K562 (cell line): ENCODE data around the gene PFKFB2. TPM values are rescaled to one million over a fixed set of nuclear protein-coding genes. Genes with fewer than 3 reads are reported as not detected.
A peak's percentile ranks its signal among the peaks of the same experiment; 100 is the strongest.

Source experiments
- BCOR ChIP-seq: fragments of 450-650 bp; IDR thresholded peaks from 2 replicates; pipeline ENCODE4 v1.6.1; 2016
- EP300 ChIP-seq: IDR thresholded peaks from 2 replicates; pipeline ENCODE4 v1.6.1; 2012; ENCODE audit warnings: low read length, improper control_type of control experiment
- HDAC3 ChIP-seq: fragments of 450-650 bp; IDR thresholded peaks from 2 replicates; pipeline ENCODE4 v1.6.1; 2018; ENCODE audit warnings: borderline replicate concordance, mild to moderate bottlenecking, moderate library complexity; ENCODE audit not compliant: partially characterized antibody
- LEF1 ChIP-seq: fragments of 450-650 bp; IDR thresholded peaks from 2 replicates; pipeline ENCODE4 v1.6.1; 2016; ENCODE audit warnings: mild to moderate bottlenecking
- NFE2L1 ChIP-seq: fragments of 450-650 bp; IDR thresholded peaks from 2 replicates; pipeline ENCODE4 v1.6.1; 2016; ENCODE audit warnings: missing genetic modification characterization, low read depth, mild to moderate bottlenecking, missing compliant biosample characterization, moderate library complexity, borderline replicate concordance
- SLC30A9 ChIP-seq: fragments of 250-450 bp; sonication (Bioruptor Pico); IDR thresholded peaks from 2 replicates; pipeline ENCODE4 v1.8.0; 2022; ENCODE audit warnings: mild to moderate bottlenecking, moderate library complexity
- SRSF7 ChIP-seq: fragments of 200-400 bp; formaldehyde crosslinking; optimal IDR thresholded peaks from 2 replicates; pipeline ENCODE3; 2017; ENCODE audit warnings: mild to moderate bottlenecking, low read depth, low read length
- STAT5A ChIP-seq: IDR thresholded peaks from 2 replicates; pipeline ENCODE4 v1.6.1; 2012; ENCODE audit warnings: low read length, inconsistent platforms, borderline replicate concordance
- TBP ChIP-seq: optimal IDR thresholded peaks from 2 replicates; pipeline ENCODE3; 2011; ENCODE audit warnings: low read depth, low read length, improper control_type of control experiment
- TFAP4 ChIP-seq: sonication (generic); formaldehyde crosslinking; IDR thresholded peaks from 2 replicates; pipeline ENCODE4 v1.8.0; 2022; ENCODE audit warnings: missing genetic modification reagents, mild to moderate bottlenecking, moderate library complexity, borderline replicate concordance
- TRIM28 ChIP-seq: fragments of 450-650 bp; IDR thresholded peaks from 2 replicates; pipeline ENCODE4 v1.6.1; 2017
- ZBTB12 ChIP-seq: fragments of 250-450 bp; sonication (Bioruptor Pico); IDR thresholded peaks from 2 replicates; pipeline ENCODE4 v1.4.0; 2020
- ZHX1 ChIP-seq: fragments of 150-350 bp; conservative IDR thresholded peaks from 2 replicates; pipeline ENCODE4 v1.6.1; 2014; ENCODE audit warnings: low read length
- ZNF23 ChIP-seq: fragments of 250-450 bp; sonication (Bioruptor Pico); IDR thresholded peaks from 2 replicates; pipeline ENCODE4 v1.4.0; 2020; ENCODE audit warnings: mild to moderate bottlenecking
- ZNF507 ChIP-seq: conservative IDR thresholded peaks from 2 replicates; pipeline ENCODE4 v1.6.1; 2017; ENCODE audit warnings: missing genetic modification characterization, missing compliant biosample characterization
- ZNF592 ChIP-seq: fragments of 450-650 bp; IDR thresholded peaks from 2 replicates; pipeline ENCODE4 v1.6.1; 2017; ENCODE audit warnings: antibody characterized with exemption, mild to moderate bottlenecking
- ZNF707 ChIP-seq: fragments of 250-450 bp; sonication (Bioruptor Pico); conservative IDR thresholded peaks from 2 replicates; pipeline ENCODE4 v1.8.0; 2022; ENCODE audit warnings: inconsistent platforms, mild to moderate bottlenecking, moderate library complexity
- polyA plus RNA-seq, 8 experiments: library from polyadenylated mRNA; depleted of rRNA in 4 of 8; stranded (reverse) in 5 of 8; unstranded in 3 of 8; fragments of >200 nt; fragmentation: Nextera tagmentation in 2 of 8; fragmentation: Illumina TruSeq in 1 of 8; extraction: Ambion mirVana in 2 of 8; extraction: Trizol in 1 of 8; gene quantifications; 2 replicates each; pipeline versions ENCODE4 v1.2.1 to v1.2.3, GENCODE V29; 2011 to 2014; ENCODE audit warnings: inconsistent platforms in 1 of 8, missing spikeins in 1 of 8
- total RNA-seq, 7 experiments: library from RNA; depleted of rRNA in 6 of 7; stranded (reverse); fragments of >200 nt in 6 of 7; fragmentation: Illumina TruSeq in 2 of 7; extraction: Trizol in 2 of 7; gene quantifications; 2 replicates each; pipeline versions ENCODE4 v1.2.1 to v1.2.3, GENCODE V29; 2011 to 2021; ENCODE audit warnings: low replicate concordance in 1 of 7

The PFKFB2 gene
- total and polyA plus RNA-seq, 9 of the 15 experiments (the other 6 are each of a cell fraction or from before 2014, with no cell fraction given), result 6.9 to 26.0 (median 16.4) TPM

GRCh38 chr1:207024202-207025145, 28.6 kb upstream of the PFKFB2 start (continued):
- TF ChIP-seq NFE2L1 (tag), result peak; percentile 62
- TF ChIP-seq STAT5A, result peak; percentile 97
- peak; percentile 92 for TF ChIP-seq ZNF23 (CRISPR knock-in tag)
- TF ChIP-seq HDAC3, result peak; percentile 99
- TF ChIP-seq SRSF7, result no peak
- peak; percentile 100 for TF ChIP-seq ZNF592
- TF ChIP-seq BCOR, result peak; percentile 97
- no peak for TF ChIP-seq ZNF507 (tag)
- TF ChIP-seq ZNF707 (CRISPR knock-in tag), result peak; percentile 85
- TF ChIP-seq EP300, result peak; percentile 100
- TF ChIP-seq ZHX1, result 0 out of 2 replicates have a peak, but pooled peaks have one; percentile 12
- TF ChIP-seq TRIM28, result peak; percentile 57
- no peak for TF ChIP-seq SLC30A9 (CRISPR knock-in tag)
- peak; percentile 62 for TF ChIP-seq TBP
- peak; percentile 99 for TF ChIP-seq LEF1
- TF ChIP-seq ZBTB12 (CRISPR knock-in tag), result peak; percentile 86
- peak; percentile 97 for TF ChIP-seq TFAP4 (CRISPR knock-in tag)
